ENCODE results near the gene CAMK1. TPM values are rescaled to one million over a fixed set of nuclear protein-coding genes. Genes with fewer than 3 reads are reported as not detected.

CAMK1 gene
- total and polyA plus RNA-seq, 10 donors, result 10.1 to 30.5 (median 22.7) TPM

DNA sequence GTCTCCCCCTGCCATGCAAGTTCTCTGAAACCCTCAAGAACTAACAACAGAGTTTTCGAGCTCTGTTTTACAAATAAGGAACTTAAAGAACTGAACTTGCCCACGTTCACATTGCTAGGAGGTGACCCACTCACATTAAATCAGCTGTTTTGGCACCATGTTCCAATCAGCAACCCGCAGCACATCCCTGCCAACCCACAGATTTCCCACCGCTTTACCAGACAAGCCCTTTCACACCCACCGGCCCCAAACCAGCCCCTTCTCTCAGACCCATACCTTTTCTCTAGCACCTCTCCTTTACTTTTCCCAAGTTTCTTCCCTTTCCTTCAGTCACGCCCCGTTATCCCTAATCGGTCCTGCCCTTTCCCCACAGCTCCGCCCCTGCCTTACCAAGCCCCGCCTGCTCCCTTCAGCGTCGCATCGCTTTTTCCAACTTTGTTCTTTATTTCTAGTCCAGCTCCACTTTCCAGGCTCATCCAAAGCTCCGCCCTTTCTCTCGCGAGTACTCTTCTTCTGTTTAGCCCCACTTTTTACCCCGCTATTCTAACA is 39.0 kb downstream of the CAMK1 start:
- peaks cover 28 to 66% (median 53%) of the 10 kb centered on the region in 6 donors for H3K4me1 ChIP-seq
- intact Hi-C loops (cut with DNase I; ENCODE audit: low total_unique reads), result no loop called here
- 1 to 3% (median 2%) methylated on average over 16 to 17 of the region's 17 CpGs for WGBS, 5 donors
- no peak for DNase-seq
- peak overlapping the region; percentile 91 to 99 (median 95) for H3K27ac ChIP-seq
- no peaks in the 10 kb centered on the region for H3K27me3 ChIP-seq (replicated peaks in 1 of 7)
- no peaks in the 10 kb centered on the region for H3K9me3 ChIP-seq
- TF ChIP-seq, protein P1, sequence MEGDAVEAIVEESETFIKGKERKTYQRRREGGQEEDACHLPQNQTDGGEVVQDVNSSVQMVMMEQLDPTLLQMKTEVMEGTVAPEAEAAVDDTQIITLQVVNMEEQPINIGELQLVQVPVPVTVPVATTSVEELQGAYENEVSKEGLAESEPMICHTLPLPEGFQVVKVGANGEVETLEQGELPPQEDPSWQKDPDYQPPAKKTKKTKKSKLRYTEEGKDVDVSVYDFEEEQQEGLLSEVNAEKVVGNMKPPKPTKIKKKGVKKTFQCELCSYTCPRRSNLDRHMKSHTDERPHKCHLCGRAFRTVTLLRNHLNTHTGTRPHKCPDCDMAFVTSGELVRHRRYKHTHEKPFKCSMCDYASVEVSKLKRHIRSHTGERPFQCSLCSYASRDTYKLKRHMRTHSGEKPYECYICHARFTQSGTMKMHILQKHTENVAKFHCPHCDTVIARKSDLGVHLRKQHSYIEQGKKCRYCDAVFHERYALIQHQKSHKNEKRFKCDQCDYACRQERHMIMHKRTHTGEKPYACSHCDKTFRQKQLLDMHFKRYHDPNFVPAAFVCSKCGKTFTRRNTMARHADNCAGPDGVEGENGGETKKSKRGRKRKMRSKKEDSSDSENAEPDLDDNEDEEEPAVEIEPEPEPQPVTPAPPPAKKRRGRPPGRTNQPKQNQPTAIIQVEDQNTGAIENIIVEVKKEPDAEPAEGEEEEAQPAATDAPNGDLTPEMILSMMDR (IDR thresholded peaks at IDR 0.05 in 8 of 11, conservative IDR thresholded peaks at IDR 0.05 in 3 of 11), result peak in 2 of 11 experiments; percentile 33 to 35
- no peak for TF ChIP-seq POLR2AphosphoS5 (IDR thresholded peaks at IDR 0.05)
- no peak for TF ChIP-seq POLR2A (IDR thresholded peaks at IDR 0.05)
- H3K36me3 ChIP-seq, result peaks cover 0 to 19% (median 14%) of the 10 kb centered on the region in 6 donors
- H3K4me3 ChIP-seq, result peak overlapping the region; percentile 53 to 99 (median 96)

DNA sequence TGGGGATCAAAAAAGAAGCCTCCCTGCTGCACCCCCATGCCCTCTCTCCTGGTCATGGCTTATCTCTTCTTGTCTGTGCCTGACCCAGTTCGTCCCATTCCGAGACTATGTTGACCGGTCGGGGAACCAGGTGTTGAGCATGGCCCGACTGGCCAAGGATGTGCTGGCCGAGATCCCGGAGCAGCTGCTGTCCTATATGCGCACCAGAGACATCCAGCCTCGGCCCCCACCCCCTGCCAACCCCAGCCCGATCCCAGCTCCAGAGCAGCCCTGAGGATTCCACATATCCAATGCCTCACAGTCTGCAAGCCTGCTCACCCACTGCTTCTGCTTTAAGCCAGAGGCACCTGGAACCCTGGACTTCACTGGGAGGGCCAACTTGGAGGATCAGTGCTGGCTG is 40.3 kb downstream of the CAMK1 start:
- peak; percentile 80 for DNase-seq
- H3K27ac ChIP-seq, result no peak overlapping the region
- intact Hi-C loops (cut with DNase I; ENCODE audit: low total_unique reads), result no loop called here
- no peaks in the 10 kb centered on the region for H3K9me3 ChIP-seq
- peaks cover 0 to 6% (median 3%) of the 10 kb centered on the region in 6 donors for H3K36me3 ChIP-seq
- H3K4me3 ChIP-seq, result no peak overlapping the region
- H3K4me1 ChIP-seq, result peaks cover 24 to 53% (median 41%) of the 10 kb centered on the region in 6 donors
- 89 to 97% (median 95%) methylated on average over 9 to 10 of the region's 10 CpGs for WGBS, 5 donors
- TF ChIP-seq, protein P1 (IDR thresholded peaks at IDR 0.05 in 8 of 11, conservative IDR thresholded peaks at IDR 0.05 in 3 of 11), result no peak
- TF ChIP-seq POLR2AphosphoS5 (IDR thresholded peaks at IDR 0.05) (no peak), POLR2A (IDR thresholded peaks at IDR 0.05) (no peak)
- no peaks in the 10 kb centered on the region for H3K27me3 ChIP-seq (replicated peaks in 1 of 7)

DNA sequence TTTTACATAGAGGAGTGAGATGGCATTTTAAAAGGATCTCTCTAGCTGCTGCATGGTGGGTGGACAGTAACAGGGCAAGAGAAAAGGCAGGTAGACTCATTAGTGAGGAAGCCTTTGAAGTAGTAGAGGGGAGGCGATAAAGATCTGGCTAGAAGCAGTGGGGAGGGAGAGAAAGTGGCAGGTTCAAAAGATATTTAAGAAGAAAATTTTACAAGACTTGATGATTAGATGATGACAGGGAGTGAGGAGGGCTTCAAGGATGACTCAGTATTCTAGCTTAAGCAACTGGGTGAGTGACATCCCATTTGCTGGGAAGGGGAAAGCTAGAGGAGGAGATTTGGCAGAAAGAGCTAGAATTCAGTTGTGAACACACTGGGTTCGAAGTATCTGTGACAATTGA is 42.0 kb downstream of the CAMK1 start:
- peaks cover 11 to 36% (median 25%) of the 10 kb centered on the region in 6 donors for H3K4me1 ChIP-seq
- 86 to 94% (median 90%) methylated on average over 2 of the region's 2 CpGs for WGBS, 5 donors
- peak overlapping the region in 3 of 8 donors; percentile 41 to 45 (median 41) for H3K27ac ChIP-seq
- intact Hi-C loops (cut with DNase I; ENCODE audit: low total_unique reads), result no loop called here
- TF ChIP-seq POLR2AphosphoS5 (IDR thresholded peaks at IDR 0.05) (no peak), POLR2A (IDR thresholded peaks at IDR 0.05) (no peak)
- TF ChIP-seq, protein P1 (IDR thresholded peaks at IDR 0.05 in 8 of 11, conservative IDR thresholded peaks at IDR 0.05 in 3 of 11), result no peak
- no peaks in the 10 kb centered on the region for H3K27me3 ChIP-seq (replicated peaks in 1 of 7)
- DNase-seq, result no peak
- no peaks in the 10 kb centered on the region for H3K36me3 ChIP-seq
- no peak overlapping the region for H3K4me3 ChIP-seq
- no peaks in the 10 kb centered on the region for H3K9me3 ChIP-seq

DNA sequence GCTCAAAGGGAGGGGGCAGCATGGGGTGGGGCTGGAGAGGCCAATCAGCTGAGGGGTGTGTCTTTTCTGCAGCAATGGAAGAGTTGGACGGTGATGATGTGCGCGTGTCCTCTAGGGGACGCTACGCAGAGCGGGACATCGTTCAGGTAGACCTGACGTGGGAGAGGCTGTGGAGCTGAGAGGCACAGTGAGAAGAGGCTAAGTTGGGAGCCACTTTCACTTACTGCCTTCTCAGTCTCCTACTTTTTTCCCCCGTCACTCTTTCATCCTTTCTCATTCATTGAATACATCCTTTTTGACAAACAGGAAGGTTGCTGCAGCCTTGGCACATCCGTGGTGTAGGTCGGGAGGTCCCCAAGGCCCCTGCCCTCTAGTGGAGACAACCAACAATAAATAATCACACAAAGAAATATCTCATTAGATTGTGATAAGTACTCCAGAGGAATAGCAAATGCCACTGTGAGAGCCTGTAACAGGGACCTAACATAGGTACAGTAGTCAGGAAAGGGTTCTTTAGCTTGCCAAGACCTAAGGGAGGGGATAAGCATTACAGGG is 42.6 kb downstream of the CAMK1 start:
- Histone ChIP-seq H3K9me3 (no peaks in the 10 kb centered on the region), H3K27ac (peak overlapping the region in 3 of 8 donors; percentile 41 to 45 (median 41)), H3K4me1 (peaks cover 5 to 30% (median 19%) of the 10 kb centered on the region in 6 donors), H3K36me3 (no peaks in the 10 kb centered on the region), H3K27me3 (replicated peaks in 1 of 7) (no peaks in the 10 kb centered on the region), H3K4me3 (peak overlapping the region in 4 of 8 donors; percentile 8 to 55 (median 16))
- WGBS, 5 donors, result 7 to 22% (median 12%) methylated on average over 11 of the region's 11 CpGs
- intact Hi-C loops (cut with DNase I; ENCODE audit: low total_unique reads), result no loop called here
- DNase-seq, result no peak
- TF ChIP-seq, protein P1 (IDR thresholded peaks at IDR 0.05 in 8 of 11, conservative IDR thresholded peaks at IDR 0.05 in 3 of 11), result peak in 8 of 11 experiments; percentile 25 to 57 (median 42)
- no peak for TF ChIP-seq POLR2AphosphoS5 (IDR thresholded peaks at IDR 0.05)
